HG03135 (cell line): ENCODE measurements around the gene TNFSF13.

ENCODE experiments used
- ATAC-seq: cut with Tn5 transposase; IDR thresholded peaks from one replicate; pipeline ENCODE4 v1.9.1; 2021; ENCODE audit warnings: mild to moderate bottlenecking, moderate library complexity; ENCODE audit not compliant: unreplicated experiment

TNFSF13 gene

GRCh38 chr17:7558544-7559319 lies at the start of gene TNFSF13:
Gene TNFSF13 (plus strand): TSS chr17:7558750. CDS start chr17:7559040, 290 bp downstream.
- ATAC-seq: no peak

GRCh38 chr17:7508846-7509245 lies 49.7 kb upstream of the TNFSF13 start:
- no peak for ATAC-seq

GRCh38 chr17:7509937-7510336 lies 48.6 kb upstream of the TNFSF13 start:
- ATAC-seq: no peak

GRCh38 chr17:7511108-7511507 lies 47.4 kb upstream of the TNFSF13 start:
- ATAC-seq: no peak

- ATAC-seq: no peak
These were observed 46.4 kb upstream of the TNFSF13 start for GRCh38 chr17:7512105-7512504.

- ATAC-seq: no peak
These were observed 45.6 kb upstream of the TNFSF13 start for GRCh38 chr17:7512824-7513540.

GRCh38 chr17:7513850-7514419 lies 44.6 kb upstream of the TNFSF13 start:
- no peak for ATAC-seq

GRCh38 chr17:7515911-7516610 lies 42.5 kb upstream of the TNFSF13 start:
- no peak for ATAC-seq

GRCh38 chr17:7523033-7523432 lies 35.5 kb upstream of the TNFSF13 start:
- ATAC-seq: no peak

- ATAC-seq: no peak
These were observed 29.7 kb upstream of the TNFSF13 start for GRCh38 chr17:7528842-7529241.

- no peak for ATAC-seq
These were observed 28.3 kb upstream of the TNFSF13 start for GRCh38 chr17:7530023-7530900.

GRCh38 chr17:7538050-7538449 lies 20.5 kb upstream of the TNFSF13 start:
- ATAC-seq: no peak

GRCh38 chr17:7538891-7539545 lies 19.5 kb upstream of the TNFSF13 start:
- no peak for ATAC-seq

- no peak for ATAC-seq
These were observed 17.4 kb upstream of the TNFSF13 start for GRCh38 chr17:7541074-7541621.

GRCh38 chr17:7544911-7545310 lies 13.6 kb upstream of the TNFSF13 start:
- ATAC-seq: no peak

GRCh38 chr17:7548585-7549400 lies 9.8 kb upstream of the TNFSF13 start, which contains the start of gene TNFSF12:
Gene TNFSF12 (plus strand): TSS chr17:7549058. CDS start chr17:7549154, 96 bp downstream.
- no peak for ATAC-seq

- ATAC-seq: no peak
These were observed 9.0 kb upstream of the TNFSF13 start for GRCh38 chr17:7549401-7550055.

- no peak for ATAC-seq
These were observed 8.2 kb upstream of the TNFSF13 start for GRCh38 chr17:7550344-7550743.
